K562 (cell line): ENCODE data around the gene MED15. TPM values are rescaled to one million over a fixed set of nuclear protein-coding genes. Genes with fewer than 3 reads are reported as not detected.

ENCODE experiments used
- ATAC-seq: fragments of 200-7000 bp; cut with Tn5 transposase; 3 replicates; pipeline ENCODE4 v1.9.1; 2020; ENCODE audit warnings: moderate library complexity
- BruUV-seq: library from RNA; stranded (reverse); fragments of 400-500 nt; replicated peaks from 2 replicates; lab custom pipeline; 2021; lab: Mats Ljungman, UMichigan
- CTCF ChIA-PET: fragments of 300-600 bp; formaldehyde crosslinking; extraction: SDS; loops from one replicate; lab custom pipeline; 2021; ENCODE audit warnings: low intra/inter-chr PET ratio; lab: Yijun Ruan, JAX
- POLR2A ChIA-PET: fragments of 300-600, 350-650 bp; sonication (Branson Sonifier 250); formaldehyde crosslinking; extraction: SDS; loops from one replicate; lab custom pipeline; 2021; ENCODE audit warnings: antibody characterized with exemption, inconsistent platforms; lab: Yijun Ruan, JAX
- DNase-seq, 4 experiments: peaks; one replicate each; pipeline versions ENCODE4 v3.0.0 to v3.0.0-alpha.2; 2011 to 2018; ENCODE audit warnings: low spot score in 3 of 4, mixed read lengths in 3 of 4; ENCODE audit errors: extremely low read depth in 1 of 4
- FAIRE-seq: peaks from 2 replicates; lab custom pipeline; 2011; peaks lifted over from hg19 to GRCh38; lab: Jason Lieb, UNC
- H2AFZ ChIP-seq: 2 replicates; pipeline ENCODE4 v1.6.0; 2011; ENCODE audit warnings: low read depth, low read length, control low read depth, inconsistent platforms
- H3K27ac ChIP-seq: fragments of 200-600 bp; 3 replicates; pipeline ENCODE4 v1.8.0; 2011; ENCODE audit warnings: low read depth, mild to moderate bottlenecking, control low read depth, inconsistent platforms, low read length, moderate library complexity, mixed read lengths; ENCODE audit errors: extremely low read depth
- H3K27me3 ChIP-seq, 2 experiments: fragments of 300-600 bp in 1 of 2; 2 replicates in 1 of 2; 3 replicates in 1 of 2; pipeline versions ENCODE4 v1.6.0 to v1.8.0; 2011; ENCODE audit warnings: inconsistent platforms in 2 of 2, low read length in 2 of 2, mild to moderate bottlenecking in 1 of 2, mixed read lengths in 1 of 2, moderate library complexity in 1 of 2; ENCODE audit not compliant: control insufficient read depth in 2 of 2, insufficient read depth in 2 of 2
- H3K36me3 ChIP-seq: fragments of 300-600 bp; 3 replicates; pipeline ENCODE4 v1.8.0; 2011; ENCODE audit warnings: mild to moderate bottlenecking, low read length, inconsistent platforms; ENCODE audit not compliant: control insufficient read depth, insufficient read depth
- H3K4me1 ChIP-seq, 2 experiments: fragments of 200-600 bp in 1 of 2; replicated peaks in 1 of 2; 2 replicates in 1 of 2; 3 replicates in 1 of 2; pipeline versions ENCODE4 v1.5.1 to v1.8.0; 2011; ENCODE audit warnings: inconsistent platforms in 2 of 2, low read length in 2 of 2, mild to moderate bottlenecking in 1 of 2, mixed read lengths in 1 of 2, moderate library complexity in 1 of 2; ENCODE audit not compliant: control insufficient read depth in 2 of 2, insufficient read depth in 2 of 2
- H3K4me2 ChIP-seq: 2 replicates; pipeline ENCODE4 v1.6.1; 2011; ENCODE audit warnings: low read length, control low read depth, inconsistent platforms, mixed read lengths; ENCODE audit not compliant: insufficient read depth
- H3K4me3 ChIP-seq: fragments of 200-600 bp; sonication (generic), shearing (Covaris generic); 2 replicates; pipeline ENCODE4 v1.5.1; 2016; ENCODE audit warnings: control low read depth, inconsistent platforms
- H3K79me2 ChIP-seq: fragments of 200-600 bp; 3 replicates; pipeline ENCODE4 v1.8.0; 2011; ENCODE audit warnings: low read length, inconsistent platforms; ENCODE audit not compliant: control insufficient read depth, insufficient read depth
- H3K9ac ChIP-seq, 2 experiments: 2 replicates each; pipeline versions ENCODE4 v1.6.0 to v1.6.1; 2011; ENCODE audit warnings: low read depth in 2 of 2, low read length in 2 of 2, control low read depth in 1 of 2, inconsistent platforms in 1 of 2, mild to moderate bottlenecking in 1 of 2, mixed read lengths in 1 of 2; ENCODE audit not compliant: insufficient read depth in 1 of 2
- H3K9me1 ChIP-seq: one replicate; pipeline ENCODE4 v1.6.0; 2011; ENCODE audit warnings: inconsistent platforms, mild to moderate bottlenecking, low read length, moderate library complexity; ENCODE audit not compliant: control insufficient read depth, insufficient read depth
- H3K9me3 ChIP-seq: replicated peaks from 2 replicates; pipeline ENCODE4 v1.5.1; 2011; ENCODE audit warnings: low read depth, low read length, inconsistent platforms; ENCODE audit not compliant: control insufficient read depth, insufficient read depth
- H4K20me1 ChIP-seq: replicated peaks from 2 replicates; pipeline ENCODE4 v1.6.1; 2011; ENCODE audit warnings: low read length, inconsistent platforms, mixed read lengths; ENCODE audit not compliant: control insufficient read depth, insufficient read depth
- AFF1 ChIP-seq, 2 experiments: fragments of 450-650 bp; IDR thresholded peaks; 2 replicates each; pipeline ENCODE4 v1.6.1; 2018; ENCODE audit warnings: mild to moderate bottlenecking in 2 of 2, low read depth in 1 of 2; ENCODE audit not compliant: partially characterized antibody in 2 of 2
- BDP1 ChIP-seq: IDR thresholded peaks from 3 replicates; pipeline ENCODE4 v1.6.1; 2011; ENCODE audit not compliant: insufficient read length, insufficient read depth
- CGGBP1 ChIP-seq: fragments of 250-450 bp; sonication (Bioruptor Pico); IDR thresholded peaks from 2 replicates; pipeline ENCODE4 v1.9.0; 2021; ENCODE audit warnings: mild to moderate bottlenecking
- CHCHD3 ChIP-seq: fragments of 250-450 bp; sonication (Bioruptor Pico); IDR thresholded peaks from 2 replicates; pipeline ENCODE4 v2.1.2; 2022; ENCODE audit warnings: mild to moderate bottlenecking
- EHMT2 ChIP-seq: fragments of 450-650 bp; IDR thresholded peaks from 2 replicates; pipeline ENCODE4 v1.6.1; 2018; ENCODE audit warnings: antibody characterized with exemption
- GATA2 ChIP-seq: sonication (generic); formaldehyde crosslinking; IDR thresholded peaks from 2 replicates; pipeline ENCODE4 v1.4.0; 2020; ENCODE audit warnings: mild to moderate bottlenecking, missing genetic modification reagents
- IRF1 ChIP-seq: sonication (generic); formaldehyde crosslinking; IDR thresholded peaks from 2 replicates; pipeline ENCODE4 v1.8.0; 2022; ENCODE audit warnings: missing genetic modification reagents, mild to moderate bottlenecking, borderline replicate concordance
- KAT8 ChIP-seq: fragments of 450-650 bp; IDR thresholded peaks from 2 replicates; pipeline ENCODE4 v1.6.1; 2016; ENCODE audit warnings: low read depth, mild to moderate bottlenecking
- NFIC ChIP-seq: fragments of 450-650 bp; IDR thresholded peaks from 2 replicates; pipeline ENCODE4 v1.6.1; 2017; ENCODE audit warnings: mild to moderate bottlenecking, inconsistent platforms
- PYGO2 ChIP-seq: fragments of 450-650 bp; IDR thresholded peaks from 2 replicates; pipeline ENCODE4 v1.6.1; 2016; ENCODE audit warnings: mild to moderate bottlenecking, missing genetic modification characterization, moderate library complexity, missing compliant biosample characterization
- RBM14 ChIP-seq: fragments of 200-400 bp; formaldehyde crosslinking; IDR thresholded peaks from 2 replicates; pipeline ENCODE4 v1.6.1; 2018; ENCODE audit warnings: low read depth, mild to moderate bottlenecking, low read length, moderate library complexity, borderline replicate concordance; ENCODE audit not compliant: insufficient read depth
- RFX7 ChIP-seq: fragments of 250-450 bp; sonication (Bioruptor Pico); IDR thresholded peaks from 2 replicates; pipeline ENCODE4 v1.5.1; 2021; ENCODE audit warnings: mild to moderate bottlenecking
- TOE1 ChIP-seq, 2 experiments: fragments of 450-650 bp in 1 of 2; sonication (generic) in 1 of 2; formaldehyde crosslinking in 1 of 2; IDR thresholded peaks; 2 replicates each; pipeline versions ENCODE4 v1.7.1 to v1.8.0; 2016 to 2022; ENCODE audit warnings: borderline replicate concordance in 2 of 2, mild to moderate bottlenecking in 2 of 2, antibody characterized with exemption in 1 of 2, inconsistent platforms in 1 of 2, low read depth in 1 of 2, missing genetic modification reagents in 1 of 2, moderate library complexity in 1 of 2
- XRCC5 ChIP-seq: fragments of 200-400 bp; formaldehyde crosslinking; IDR thresholded peaks from 2 replicates; pipeline ENCODE4 v1.6.1; 2017; ENCODE audit warnings: low read depth, mild to moderate bottlenecking, low read length
- ZNF23 ChIP-seq: fragments of 250-450 bp; sonication (Bioruptor Pico); IDR thresholded peaks from 2 replicates; pipeline ENCODE4 v1.4.0; 2020; ENCODE audit warnings: mild to moderate bottlenecking
- ZNF639 ChIP-seq, 2 experiments: fragments of 200-800 bp in 1 of 2; sonication (Bioruptor generic) in 1 of 2; sonication (generic) in 1 of 2; formaldehyde crosslinking in 1 of 2; IDR thresholded peaks in 1 of 2; conservative IDR thresholded peaks in 1 of 2; 2 replicates each; pipeline versions ENCODE4 v1.5.0 to v1.6.1; 2016 to 2020; ENCODE audit warnings: missing compliant biosample characterization in 1 of 2, missing genetic modification characterization in 1 of 2, missing genetic modification reagents in 1 of 2
- WGBS: fragments of 100-300 bp; shearing (Covaris generic); methylation state at CpG from one replicate; pipeline ENCODE4 v1.1.6; 2016; ENCODE audit warnings: low coverage, mixed read lengths; ENCODE audit not compliant: insufficient coverage; ENCODE audit errors: missing lambda C conversion rate; 5-methylcytosine and 5-hydroxymethylcytosine counted together
- in situ Hi-C: fragments of 300-500 bp; cut with MboI; formaldehyde crosslinking; loops from 4 replicates; pipeline ENCODE4 v1.15.0; 2018; ENCODE audit warnings: inconsistent platforms, mixed read lengths
- intact Hi-C: fragments of 100-400 bp; cut with micrococcal nuclease; formaldehyde crosslinking; loops from 2 replicates; pipeline ENCODE4 v1.14.2; 2022
- polyA plus RNA-seq, 8 experiments: library from polyadenylated mRNA; depleted of rRNA in 4 of 8; stranded (reverse) in 5 of 8; unstranded in 3 of 8; fragments of >200 nt; fragmentation: Nextera tagmentation in 2 of 8; fragmentation: Illumina TruSeq in 1 of 8; extraction: Ambion mirVana in 2 of 8; extraction: Trizol in 1 of 8; gene quantifications; 2 replicates each; pipeline versions ENCODE4 v1.2.1 to v1.2.3, GENCODE V29; 2011 to 2014; ENCODE audit warnings: inconsistent platforms in 1 of 8, missing spikeins in 1 of 8
- total RNA-seq, 7 experiments: library from RNA; depleted of rRNA in 6 of 7; stranded (reverse); fragments of >200 nt in 6 of 7; fragmentation: Illumina TruSeq in 2 of 7; extraction: Trizol in 2 of 7; gene quantifications; 2 replicates each; pipeline versions ENCODE4 v1.2.1 to v1.2.3, GENCODE V29; 2011 to 2021; ENCODE audit warnings: low replicate concordance in 1 of 7

MED15 gene
- total and polyA plus RNA-seq, 9 of the 15 experiments (the other 6 are each of a cell fraction or from before 2014, with no cell fraction given): 4.0 to 271 (median 60.1) TPM

- DNase-seq (no peak), ATAC-seq (no peak), FAIRE-seq (no peak)
- POLR2A ChIA-PET: interaction anchor here (0.7 to 68.9 kb wide), 4 partner anchors 12 to 1367 kb away, joined by 3 to 1693 read pairs (median 848); partner anchors contain the start of gene MED15
- Histone ChIP-seq H3K27ac (no peak overlapping the region), H3K4me3 (no peak overlapping the region), H3K79me2 (peaks cover 54% of the 10 kb centered on the region), H2AFZ (no peak overlapping the region), H4K20me1 (peaks cover 34% of the 10 kb centered on the region), H3K9ac (no peak overlapping the region), H3K27me3 (no peaks in the 10 kb centered on the region), H3K9me3 (no peaks in the 10 kb centered on the region), H3K4me1 (peaks cover 0 to 16% of the 10 kb centered on the region in 2 experiments; a peak in 2 of 5 replicates), H3K4me2 (no peak overlapping the region), H3K9me1 (peaks cover 10% of the 10 kb centered on the region), H3K36me3 (peaks cover 82% of the 10 kb centered on the region)
- CTCF ChIA-PET: no interaction called here
- in situ Hi-C loops (no loop called here), intact Hi-C loops (no loop called here)
- WGBS: 94% methylated on average over 7 of the region's 7 CpGs
- TSS peak; percentile 5 for BruUV-seq
- TF ChIP-seq KAT8 (no peak), RBM14 (no peak), AFF1 (IDR thresholded peaks at IDR 0.05; ENCODE audit: low read depth in 1 of 2, partially characterized antibody in 2 of 2) (no peak), NFIC (peak; percentile 62), ZNF23 (CRISPR knock-in tag) (no peak), IRF1 (CRISPR knock-in tag) (no peak), ZNF639 (CRISPR knock-in tag; conservative IDR thresholded peaks at IDR 0.05 in 1 of 2, IDR thresholded peaks at IDR 0.05 in 1 of 2) (no peak), EHMT2 (no peak), RFX7 (no peak), PYGO2 (tag) (no peak), GATA2 (CRISPR knock-in tag) (no peak), CGGBP1 (no peak), CHCHD3 (CRISPR knock-in tag) (no peak), TOE1 (IDR thresholded peaks at IDR 0.05; ENCODE audit: borderline replicate concordance) (no peak), TOE1 (CRISPR knock-in tag; IDR thresholded peaks at IDR 0.05; ENCODE audit: borderline replicate concordance, low read depth) (no peak), BDP1 (no peak), XRCC5 (no peak)
These were observed 30.6 kb downstream of the MED15 start for GRCh38 chr22:20537983-20538382.
